GM10266 (cell line): ENCODE measurements around the gene ZNF584.

Source experiments
- DNase-seq: peaks from one replicate; pipeline ENCODE4 v3.0.0; 2012; ENCODE audit errors: extremely low spot score
- CTCF ChIP-seq: IDR thresholded peaks from 2 replicates; pipeline ENCODE4 v1.5.1; 2012; ENCODE audit warnings: mild to moderate bottlenecking, low read depth; ENCODE audit not compliant: control insufficient read depth, insufficient read depth; ENCODE audit errors: missing control alignments

Gene ZNF584

GRCh38 chr19:58388175-58388526 lies 20.3 kb upstream of the ZNF584 start:
- DNase-seq: no peak
- TF ChIP-seq CTCF: no peak

DNA sequence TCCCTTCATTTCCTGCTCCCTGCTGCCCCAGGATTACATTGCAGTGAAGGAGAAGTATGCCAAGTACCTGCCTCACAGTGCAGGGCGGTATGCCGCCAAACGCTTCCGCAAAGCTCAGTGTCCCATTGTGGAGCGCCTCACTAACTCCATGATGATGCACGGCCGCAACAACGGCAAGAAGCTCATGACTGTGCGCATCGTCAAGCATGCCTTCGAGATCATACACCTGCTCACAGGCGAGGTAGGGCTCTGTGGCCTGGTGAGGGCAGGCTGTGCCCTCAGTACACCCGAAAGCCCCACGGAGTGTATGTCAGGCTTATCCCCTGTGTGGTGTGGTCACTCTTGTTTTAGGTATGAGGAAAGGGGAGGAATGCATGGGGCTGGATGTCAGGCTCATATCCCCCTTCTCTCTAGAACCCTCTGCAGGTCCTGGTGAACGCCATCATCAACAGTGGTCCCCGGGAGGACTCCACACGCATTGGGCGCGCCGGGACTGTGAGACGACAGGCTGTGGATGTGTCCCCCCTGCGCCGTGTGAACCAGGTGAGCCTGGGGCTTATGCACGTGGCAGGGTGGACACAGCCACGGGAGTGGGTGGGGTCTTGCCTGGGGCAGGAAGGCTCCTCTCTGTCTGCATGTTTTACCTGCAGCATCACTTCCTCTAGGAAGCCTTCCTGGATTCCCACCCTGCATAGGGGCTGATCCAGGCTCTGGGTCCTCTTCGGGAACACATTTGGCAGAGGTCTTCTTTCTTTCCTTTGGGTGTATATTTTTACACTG lies 15.3 kb upstream of the ZNF584 start:
- no peak for DNase-seq
- TF ChIP-seq CTCF: no peak

DNA sequence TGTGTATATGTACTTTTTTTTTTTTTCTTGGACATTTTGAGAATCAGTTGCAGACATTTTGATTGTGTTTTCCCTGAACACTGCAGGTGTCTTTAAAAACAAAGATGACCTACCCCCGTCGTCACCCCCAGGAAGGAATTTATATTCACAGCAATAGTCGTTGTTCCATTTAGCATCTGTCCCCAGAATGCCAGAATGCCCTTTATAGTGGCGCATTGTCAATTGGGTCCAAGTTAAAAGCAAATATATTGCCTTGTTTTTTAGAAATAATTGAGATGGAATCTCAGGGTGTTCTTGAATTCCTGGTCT lies 14.8 kb upstream of the ZNF584 start:
- no peak for DNase-seq
- TF ChIP-seq CTCF: no peak

DNA sequence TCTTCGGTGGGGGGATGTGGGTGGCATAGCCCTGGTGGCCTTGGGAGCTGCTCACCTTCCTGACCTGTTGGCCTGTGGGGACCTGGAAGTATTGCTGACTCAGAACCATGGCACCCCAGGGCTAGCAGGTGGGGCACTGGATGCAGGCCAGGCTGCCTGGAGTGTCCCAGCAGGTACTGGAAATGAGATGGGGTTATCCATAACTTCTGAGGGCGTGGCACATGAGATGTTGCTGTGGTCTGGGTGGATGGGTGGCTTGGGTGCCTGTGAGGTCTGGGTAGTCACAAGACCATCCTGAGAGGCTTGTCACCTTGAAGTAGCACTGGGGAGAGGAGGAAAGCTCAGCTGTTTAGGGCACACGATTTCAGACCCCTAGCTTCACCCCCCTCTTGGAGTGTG lies 13.6 kb upstream of the ZNF584 start:
- DNase-seq: no peak
- TF ChIP-seq CTCF: no peak

GRCh38 chr19:58395220-58395978 lies 13.1 kb upstream of the ZNF584 start, which contains the start of gene RNF225:
RNF225 (plus strand) TSS chr19:58395656; CDS start chr19:58396090, 434 bp downstream.
- DNase-seq: no peak
- TF ChIP-seq CTCF: no peak

DNA sequence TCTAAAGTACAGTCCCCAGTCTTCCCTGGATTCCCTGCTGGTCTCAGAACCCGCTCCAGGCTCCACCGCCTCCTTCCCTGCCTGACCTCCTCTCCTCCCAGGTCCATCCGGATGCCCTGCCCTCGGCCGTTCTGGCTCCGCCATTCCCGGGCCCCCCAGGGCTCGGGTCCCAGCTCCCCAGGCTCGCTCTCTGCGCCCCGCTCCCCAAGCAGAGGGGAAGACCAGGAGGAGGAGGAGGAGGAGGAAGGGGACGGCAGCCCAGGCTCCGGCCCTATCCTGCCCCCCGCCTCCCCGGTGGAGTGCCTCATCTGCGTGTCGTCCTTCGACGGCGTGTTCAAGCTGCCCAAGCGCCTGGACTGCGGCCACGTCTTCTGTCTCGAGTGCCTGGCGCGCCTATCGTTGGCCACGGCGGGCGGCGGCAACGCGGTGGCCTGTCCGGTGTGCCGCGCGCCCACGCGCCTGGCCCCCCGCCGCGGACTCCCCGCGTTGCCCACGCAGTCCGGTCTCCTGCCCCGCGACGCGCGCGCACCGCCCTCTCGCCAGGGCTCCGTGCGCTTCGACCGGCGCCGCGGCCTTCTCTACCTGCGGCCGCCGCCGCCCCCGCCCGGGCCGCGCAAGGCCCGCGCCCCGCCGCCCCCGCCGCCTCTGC lies 12.3 kb upstream of the ZNF584 start:
- no peak for TF ChIP-seq CTCF
- no peak for DNase-seq

DNA sequence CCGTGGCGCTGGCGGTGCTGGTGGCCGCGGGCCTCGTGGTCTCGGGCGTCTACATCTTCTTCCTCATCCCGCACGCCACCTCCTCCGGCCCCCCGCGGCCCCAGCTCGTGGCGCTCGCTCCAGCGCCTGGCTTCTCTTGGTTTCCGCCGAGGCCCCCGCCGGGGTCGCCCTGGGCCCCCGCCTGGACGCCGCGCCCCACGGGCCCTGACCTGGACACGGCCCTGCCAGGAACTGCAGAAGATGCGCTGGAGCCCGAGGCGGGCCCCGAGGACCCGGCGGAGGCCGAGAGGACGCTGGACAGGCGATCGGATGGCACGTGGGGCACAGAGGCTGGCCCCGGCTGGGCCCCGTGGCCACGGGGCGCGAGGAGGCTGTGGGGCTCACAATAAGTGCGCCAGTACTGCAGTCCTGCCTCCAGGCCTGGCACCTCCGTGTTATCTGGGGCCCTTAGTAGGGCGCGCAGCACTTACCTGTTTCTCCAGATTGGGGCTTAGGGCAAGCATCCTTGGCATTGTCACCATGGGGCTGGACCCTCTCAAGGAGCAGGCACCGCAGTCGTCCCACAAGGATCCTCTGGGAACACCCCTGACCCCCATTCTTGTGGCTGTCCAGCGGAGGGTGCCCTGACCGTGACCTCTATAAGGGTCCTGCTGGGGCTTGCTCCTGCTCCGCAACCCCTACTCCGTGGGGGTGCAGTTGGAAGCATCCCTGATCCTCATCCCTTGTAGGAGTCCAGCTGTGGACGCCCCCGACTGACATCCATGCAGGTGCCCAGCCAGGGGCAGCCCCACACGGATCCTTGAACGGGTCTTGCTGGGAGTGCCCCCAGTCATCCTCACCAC lies 11.5 kb upstream of the ZNF584 start:
- DNase-seq: no peak
- TF ChIP-seq CTCF: no peak
